HepG2 (cell line): ENCODE results near the gene PDE4D. TPM values are rescaled to one million over a fixed set of nuclear protein-coding genes. Genes with fewer than 3 reads are reported as not detected.

Experiments
- ATAC-seq: fragments of 200-7000 bp; cut with Tn5 transposase; 3 replicates; pipeline ENCODE4 v1.9.1; 2020; ENCODE audit warnings: mild to moderate bottlenecking, moderate library complexity
- BruUV-seq: library from RNA; stranded (reverse); fragments of 400-500 nt; replicated peaks from 2 replicates; lab custom pipeline; 2021; lab: Mats Ljungman, UMichigan
- CTCF ChIA-PET: fragments of 300-600 bp; formaldehyde crosslinking; extraction: SDS; loops from one replicate; lab custom pipeline; 2021; ENCODE audit warnings: low total read pairs, inconsistent platforms, low intra/inter-chr PET ratio; lab: Yijun Ruan, JAX
- POLR2A ChIA-PET: fragments of 350-600 bp; sonication (Branson Sonifier 250); formaldehyde crosslinking; loops from one replicate; lab custom pipeline; 2020; ENCODE audit warnings: antibody characterized with exemption, inconsistent platforms; lab: Yijun Ruan, JAX
- DNase-seq: peaks from one replicate; pipeline ENCODE4 v3.0.0-alpha.2; 2015; ENCODE audit warnings: low spot score
- FAIRE-seq: peaks from 3 replicates; lab custom pipeline; 2011; peaks lifted over from hg19 to GRCh38; lab: Jason Lieb, UNC
- H2AFZ ChIP-seq: one replicate; pipeline ENCODE4 v1.6.1; 2011; ENCODE audit warnings: low read length, inconsistent platforms
- H3K27ac ChIP-seq: fragments of 300-600 bp; 3 replicates; pipeline ENCODE4 v1.8.0; 2011; ENCODE audit warnings: mixed run types, mild to moderate bottlenecking, mixed read lengths, low read length, inconsistent platforms; ENCODE audit not compliant: insufficient read depth; ENCODE audit errors: extremely low read length
- H3K27me3 ChIP-seq, 2 experiments: fragments of 200-600 bp in 1 of 2; 2 replicates in 1 of 2; 3 replicates in 1 of 2; pipeline versions ENCODE4 v1.6.0 to v1.8.0; 2011; ENCODE audit warnings: low read length in 2 of 2, mild to moderate bottlenecking in 2 of 2, moderate library complexity in 2 of 2, inconsistent platforms in 1 of 2; ENCODE audit not compliant: insufficient read depth in 2 of 2, control insufficient read depth in 1 of 2
- H3K36me3 ChIP-seq, 2 experiments: fragments of 200-600 bp in 1 of 2; replicated peaks in 1 of 2; 2 replicates in 1 of 2; 3 replicates in 1 of 2; pipeline versions ENCODE4 v1.5.1 to v1.8.0; 2011; ENCODE audit warnings: low read length in 2 of 2, inconsistent platforms in 1 of 2; ENCODE audit not compliant: insufficient read depth in 2 of 2, control insufficient read depth in 1 of 2
- H3K4me1 ChIP-seq: 2 replicates; pipeline ENCODE4 v1.5.1; 2012; ENCODE audit warnings: low read length, inconsistent platforms; ENCODE audit not compliant: insufficient read depth
- H3K4me2 ChIP-seq: 2 replicates; pipeline ENCODE4 v1.6.0; 2011; ENCODE audit warnings: low read depth, low read length, inconsistent platforms
- H3K4me3 ChIP-seq, 3 experiments: fragments of 200-600 bp in 1 of 3; sonication (generic), shearing (Covaris generic) in 1 of 3; replicated peaks in 1 of 3; 2 replicates each; pipeline ENCODE4 v1.5.1; 2011 to 2016; ENCODE audit warnings: low read length in 3 of 3, inconsistent platforms in 2 of 3, low read depth in 2 of 3, mild to moderate bottlenecking in 2 of 3, control low read depth in 1 of 3, mixed read lengths in 1 of 3; ENCODE audit not compliant: insufficient read depth in 1 of 3
- H3K79me2 ChIP-seq: one replicate; pipeline ENCODE4 v1.6.1; 2011; ENCODE audit warnings: low read length, inconsistent platforms; ENCODE audit not compliant: insufficient read depth
- H3K9ac ChIP-seq: 2 replicates; pipeline ENCODE4 v1.6.0; 2011; ENCODE audit warnings: mild to moderate bottlenecking, low read depth, low read length, inconsistent platforms; ENCODE audit not compliant: insufficient read depth
- H3K9me3 ChIP-seq: 2 replicates; pipeline ENCODE4 v1.5.1; 2012; ENCODE audit warnings: mild to moderate bottlenecking, low read length
- H4K20me1 ChIP-seq: 2 replicates; pipeline ENCODE4 v1.6.0; 2011; ENCODE audit warnings: inconsistent platforms, mild to moderate bottlenecking, low read length, moderate library complexity; ENCODE audit not compliant: insufficient read depth
- HOXA9 ChIP-seq: sonication (generic); formaldehyde crosslinking; IDR thresholded peaks from 2 replicates; pipeline ENCODE4 v1.8.1; 2022; ENCODE audit warnings: missing genetic modification reagents, mild to moderate bottlenecking, moderate library complexity, borderline replicate concordance
- PPARG ChIP-seq: conservative IDR thresholded peaks from 2 replicates; pipeline ENCODE4 v1.6.1; 2016; ENCODE audit warnings: missing biosample characterization, missing genetic modification reagents
- SRSF9 ChIP-seq: fragments of 200-400 bp; formaldehyde crosslinking; IDR thresholded peaks from 2 replicates; pipeline ENCODE4 v1.6.1; 2018; ENCODE audit warnings: borderline replicate concordance, mild to moderate bottlenecking, low read depth, low read length; ENCODE audit not compliant: insufficient read depth, poor library complexity, severe bottlenecking
- THAP11 ChIP-seq: IDR thresholded peaks from 2 replicates; pipeline ENCODE4 v1.6.1; 2016; ENCODE audit warnings: missing biosample characterization, missing genetic modification reagents
- ZNF30 ChIP-seq: sonication (generic); formaldehyde crosslinking; IDR thresholded peaks from 2 replicates; pipeline ENCODE4 v1.5.0; 2020; ENCODE audit warnings: mild to moderate bottlenecking, missing genetic modification reagents
- ZSCAN22 ChIP-seq: sonication (generic); formaldehyde crosslinking; IDR thresholded peaks from 2 replicates; pipeline ENCODE4 v1.4.0; 2020; ENCODE audit warnings: mild to moderate bottlenecking, missing genetic modification reagents
- WGBS: methylation state at CpG from one replicate; pipeline ENCODE4 v1.1.6; 2017; ENCODE audit warnings: low lambda C conversion rate; 5-methylcytosine and 5-hydroxymethylcytosine counted together
- in situ Hi-C: cut with HindIII; loops from 2 replicates; pipeline ENCODE4 v1.10.0; 2017; ENCODE audit warnings: low pct_unique_long_range_greater_than_20kb; ENCODE audit not compliant: extremely low pct_ligation_motif_present
- intact Hi-C: fragments of 100-400 bp; cut with micrococcal nuclease; formaldehyde crosslinking; loops from one replicate; pipeline ENCODE4 v1.10.0; 2022; ENCODE audit not compliant: unreplicated experiment
- polyA plus RNA-seq, 8 experiments: library from polyadenylated mRNA; depleted of rRNA in 3 of 8; stranded (reverse) in 7 of 8; unstranded in 1 of 8; fragments of >200 nt; fragmentation: Illumina TruSeq in 4 of 8; extraction: Trizol in 4 of 8; gene quantifications; 2 replicates each; pipeline versions ENCODE4 v1.2.1 to v1.2.3, GENCODE V29; 2011 to 2016; ENCODE audit warnings: low read depth in 4 of 8, missing spikeins in 1 of 8, mixed read lengths in 1 of 8; ENCODE audit not compliant: insufficient read depth in 1 of 8
- total RNA-seq, 5 experiments: library from RNA; depleted of rRNA; stranded (reverse); fragments of >200 nt; fragmentation: Illumina TruSeq; extraction: Trizol; gene quantifications; 2 replicates each; pipeline ENCODE4 v1.2.3, GENCODE V29; 2016; ENCODE audit warnings: low read depth in 1 of 5
- TF ChIP-seq, protein P1 (sequence below): sonication (generic); formaldehyde crosslinking; IDR thresholded peaks from 2 replicates; pipeline ENCODE4 v1.4.0; 2020; ENCODE audit warnings: missing genetic modification reagents

PDE4D gene
- total and polyA plus RNA-seq, 2 of the 13 experiments (the other 11 are each of a cell fraction or from before 2014, with no cell fraction given), result 7.0 to 12.2 TPM

- Histone ChIP-seq H3K27ac (no peak overlapping the region), H3K79me2 (no peaks in the 10 kb centered on the region), H3K9me3 (no peaks in the 10 kb centered on the region), H3K4me2 (no peak overlapping the region), H3K4me1 (no peaks in the 10 kb centered on the region), H2AFZ (no peak overlapping the region), H3K27me3 (no peaks in the 10 kb centered on the region), H3K9ac (no peak overlapping the region), H3K4me3 (no peak overlapping the region), H4K20me1 (no peaks in the 10 kb centered on the region), H3K36me3 (no peaks in the 10 kb centered on the region)
- DNase-seq, result no peak
- POLR2A ChIA-PET, result no interaction called here
- no peak for TF ChIP-seq PPARG (CRISPR knock-in tag)
- no peak for TF ChIP-seq ZNF30 (CRISPR knock-in tag)
- CTCF ChIA-PET, result no interaction called here
- no TSS peak for BruUV-seq
- intact Hi-C loops (no loop called here), in situ Hi-C loops (no loop called here)
- no peak for ATAC-seq
- FAIRE-seq, result no peak
- 27% methylated on average over 1 of the region's 1 CpG for WGBS
Measured at GRCh38 chr5:59282726-59283125, 610.8 kb downstream of the PDE4D start.

DNA sequence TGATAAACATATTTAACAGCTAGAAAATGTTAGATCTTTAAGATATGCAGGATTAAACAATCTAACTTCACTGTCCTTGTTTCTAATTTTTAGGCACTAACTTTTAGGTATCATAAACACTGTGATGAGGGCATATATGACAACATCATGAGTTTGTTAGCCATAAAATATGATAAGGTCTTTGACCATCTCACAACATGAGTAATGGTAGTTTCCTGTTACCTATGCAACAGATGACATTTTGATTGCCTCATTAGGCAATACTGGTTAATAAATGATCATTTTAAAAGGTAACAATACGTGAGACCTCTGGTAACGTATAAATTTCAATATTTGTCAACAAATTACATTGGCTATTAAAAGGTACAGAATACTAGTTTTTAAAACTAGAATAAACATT lies 613.5 kb downstream of the PDE4D start:
- Histone ChIP-seq H2AFZ (no peak overlapping the region), H3K36me3 (no peaks in the 10 kb centered on the region), H3K4me3 (no peak overlapping the region), H4K20me1 (no peaks in the 10 kb centered on the region), H3K4me2 (no peak overlapping the region), H3K27ac (no peak overlapping the region), H3K27me3 (no peaks in the 10 kb centered on the region), H3K79me2 (no peaks in the 10 kb centered on the region), H3K4me1 (no peaks in the 10 kb centered on the region), H3K9ac (no peak overlapping the region), H3K9me3 (no peaks in the 10 kb centered on the region)
- intact Hi-C loops (no loop called here), in situ Hi-C loops (no loop called here)
- no peak for DNase-seq
- TF ChIP-seq THAP11 (CRISPR knock-in tag), result no peak
- no peak for TF ChIP-seq ZSCAN22 (CRISPR knock-in tag)
- TF ChIP-seq HOXA9 (CRISPR knock-in tag), result no peak
- TF ChIP-seq, protein P1, sequence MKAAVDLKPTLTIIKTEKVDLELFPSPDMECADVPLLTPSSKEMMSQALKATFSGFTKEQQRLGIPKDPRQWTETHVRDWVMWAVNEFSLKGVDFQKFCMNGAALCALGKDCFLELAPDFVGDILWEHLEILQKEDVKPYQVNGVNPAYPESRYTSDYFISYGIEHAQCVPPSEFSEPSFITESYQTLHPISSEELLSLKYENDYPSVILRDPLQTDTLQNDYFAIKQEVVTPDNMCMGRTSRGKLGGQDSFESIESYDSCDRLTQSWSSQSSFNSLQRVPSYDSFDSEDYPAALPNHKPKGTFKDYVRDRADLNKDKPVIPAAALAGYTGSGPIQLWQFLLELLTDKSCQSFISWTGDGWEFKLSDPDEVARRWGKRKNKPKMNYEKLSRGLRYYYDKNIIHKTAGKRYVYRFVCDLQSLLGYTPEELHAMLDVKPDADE (CRISPR knock-in tag), result no peak
- TF ChIP-seq SRSF9, result no peak
- no peak for ATAC-seq
- ChIA-PET POLR2A (no interaction called here), CTCF (no interaction called here)
- no TSS peak for BruUV-seq
- no peak for FAIRE-seq
- 68% methylated on average over 2 of the region's 2 CpGs for WGBS
